Mucosa of gallbladder (tissue), 1 donor: ENCODE results near the gene TMEM9B. TPM values are rescaled to one million over a fixed set of nuclear protein-coding genes. Genes with fewer than 3 reads are reported as not detected.

Source experiments
- total RNA-seq: library from RNA; stranded (reverse); gene quantifications from one replicate; pipeline ENCODE4 v1.2.1, GENCODE V29; 2021
- donor health status: DM: no; HTN: no; CAD: no.

TMEM9B gene
- total RNA-seq, 1 donor from 2014 or later, result 50.9 TPM

Other genes starting within 250 kb of the TMEM9B start
- gene AKIP1, start 53.3 kb downstream of the TMEM9B start, total RNA-seq, result 29.8 TPM
- gene C11orf16, start 31.5 kb downstream of the TMEM9B start, total RNA-seq, result not detected
- not detected for gene ASCL3, start 21.4 kb downstream of the TMEM9B start, total RNA-seq
- gene NRIP3, start 39.6 kb upstream of the TMEM9B start, total RNA-seq, result 2.7 TPM
- 22.0 TPM for gene SCUBE2, start 127.2 kb upstream of the TMEM9B start, total RNA-seq